H9 (cell line): ENCODE measurements around the gene RERE. TPM values are rescaled to one million over a fixed set of nuclear protein-coding genes. Genes with fewer than 3 reads are reported as not detected.

Experiments
- DNase-seq: peaks from one replicate; pipeline ENCODE4 v3.0.0-alpha.2; 2017
- H2AFZ ChIP-seq: one replicate; pipeline ENCODE4 v1.6.1; 2013; ENCODE audit warnings: mild to moderate bottlenecking, low read length, control low read depth, moderate library complexity
- H2AK5ac ChIP-seq: 2 replicates; pipeline ENCODE4 v1.6.1; 2013; ENCODE audit warnings: low read length, control low read depth, mixed read lengths; ENCODE audit not compliant: insufficient read length
- H2BK120ac ChIP-seq: one replicate; pipeline ENCODE4 v1.6.1; 2013; ENCODE audit warnings: low read depth, mild to moderate bottlenecking, low read length, control low read depth, inconsistent platforms; ENCODE audit not compliant: poor library complexity, severe bottlenecking
- H2BK12ac ChIP-seq: 2 replicates; pipeline ENCODE4 v1.6.1; 2013; ENCODE audit warnings: low read length, control low read depth, mixed read lengths, low read depth; ENCODE audit not compliant: insufficient read length
- H2BK15ac ChIP-seq: 2 replicates; pipeline ENCODE4 v1.6.1; 2013; ENCODE audit warnings: low read depth, low read length, control low read depth
- H2BK20ac ChIP-seq: one replicate; pipeline ENCODE4 v1.6.1; 2013; ENCODE audit warnings: low read depth, mild to moderate bottlenecking, low read length, control low read depth, inconsistent platforms; ENCODE audit not compliant: poor library complexity, severe bottlenecking
- H2BK5ac ChIP-seq: 2 replicates; pipeline ENCODE4 v1.6.1; 2013; ENCODE audit warnings: low read length, control low read depth, mixed read lengths; ENCODE audit not compliant: insufficient read length
- H3K14ac ChIP-seq: 2 replicates; pipeline ENCODE4 v1.6.1; 2013; ENCODE audit warnings: low read length, control low read depth; ENCODE audit not compliant: insufficient read depth
- H3K18ac ChIP-seq: 2 replicates; pipeline ENCODE4 v1.6.1; 2013; ENCODE audit warnings: low read depth, mild to moderate bottlenecking, mixed read lengths, low read length, control low read depth; ENCODE audit not compliant: insufficient read length
- H3K23ac ChIP-seq: 2 replicates; pipeline ENCODE4 v1.6.1; 2013; ENCODE audit warnings: low read length, control low read depth, mixed read lengths, low read depth; ENCODE audit not compliant: insufficient read length
- H3K23me2 ChIP-seq: 2 replicates; pipeline ENCODE4 v1.6.1; 2013; ENCODE audit warnings: low read depth, mild to moderate bottlenecking, mixed read lengths, low read length, control low read depth; ENCODE audit not compliant: insufficient read length, poor library complexity, severe bottlenecking
- H3K27ac ChIP-seq: 2 replicates; pipeline ENCODE4 v1.5.1; 2013; ENCODE audit warnings: low read length, control low read depth, mixed read lengths, low read depth; ENCODE audit not compliant: insufficient read length
- H3K27me3 ChIP-seq: 2 replicates; pipeline ENCODE4 v1.6.1; 2013; ENCODE audit warnings: low read length, control low read depth, inconsistent platforms; ENCODE audit not compliant: insufficient read depth
- H3K4ac ChIP-seq: 2 replicates; pipeline ENCODE4 v1.6.1; 2013; ENCODE audit warnings: low read depth, mild to moderate bottlenecking, control low read depth, inconsistent platforms, low read length, moderate library complexity
- H3K4me1 ChIP-seq: 2 replicates; pipeline ENCODE4 v1.6.1; 2013; ENCODE audit warnings: low read length, control low read depth, inconsistent platforms; ENCODE audit not compliant: insufficient read depth
- H3K4me2 ChIP-seq: 2 replicates; pipeline ENCODE4 v1.6.1; 2013; ENCODE audit warnings: low read length, control low read depth, mixed read lengths; ENCODE audit not compliant: insufficient read length, insufficient read depth
- H3K56ac ChIP-seq: 2 replicates; pipeline ENCODE4 v1.6.1; 2013; ENCODE audit warnings: low read depth, mild to moderate bottlenecking, mixed read lengths, low read length, control low read depth; ENCODE audit not compliant: insufficient read length
- H3K79me1 ChIP-seq: 2 replicates; pipeline ENCODE4 v1.6.1; 2013; ENCODE audit warnings: low read depth, mild to moderate bottlenecking, moderate library complexity, low read length, control low read depth, inconsistent platforms; ENCODE audit not compliant: insufficient read depth, poor library complexity, severe bottlenecking
- H3K79me2 ChIP-seq: 2 replicates; pipeline ENCODE4 v1.6.1; 2013; ENCODE audit warnings: low read length, control low read depth, inconsistent platforms; ENCODE audit not compliant: insufficient read depth
- H3K9ac ChIP-seq: 2 replicates; pipeline ENCODE4 v1.6.1; 2013; ENCODE audit warnings: low read length, control low read depth, mixed read lengths; ENCODE audit not compliant: insufficient read length; ENCODE audit errors: extremely low read depth
- H3K9me3 ChIP-seq: one replicate; pipeline ENCODE4 v1.6.1; 2013; ENCODE audit warnings: low read depth, low read length, inconsistent platforms; ENCODE audit not compliant: control insufficient read depth
- H3T11ph ChIP-seq: one replicate; pipeline ENCODE4 v1.6.1; 2013; ENCODE audit warnings: mild to moderate bottlenecking, low read length, control low read depth, inconsistent platforms
- H4K20me1 ChIP-seq: one replicate; pipeline ENCODE4 v1.6.1; 2013; ENCODE audit not compliant: control insufficient read depth, insufficient read length, insufficient read depth
- H4K5ac ChIP-seq: 2 replicates; pipeline ENCODE4 v1.6.1; 2013; ENCODE audit warnings: low read depth, mild to moderate bottlenecking, mixed read lengths, low read length, control low read depth; ENCODE audit not compliant: insufficient read length
- H4K8ac ChIP-seq: replicated peaks from 2 replicates; pipeline ENCODE4 v1.6.1; 2013; ENCODE audit warnings: low read length, control low read depth, mixed read lengths, low read depth; ENCODE audit not compliant: insufficient read length
- H4K91ac ChIP-seq: 2 replicates; pipeline ENCODE4 v1.6.1; 2013; ENCODE audit warnings: low read depth, mild to moderate bottlenecking, moderate library complexity, mixed read lengths, low read length, control low read depth; ENCODE audit not compliant: insufficient read length
- H3K27ac Mint-ChIP-seq, 3 experiments: 2 replicates in 2 of 3; 3 replicates in 1 of 3; pipeline ENCODE4 v1.8.0; 2020 to 2021; ENCODE audit warnings: mixed read lengths in 3 of 3, mild to moderate bottlenecking in 1 of 3, moderate library complexity in 1 of 3
- H3K27me3 Mint-ChIP-seq: 2 replicates; pipeline ENCODE4 v1.8.0; 2021; ENCODE audit warnings: low read depth, mild to moderate bottlenecking, moderate library complexity, mixed read lengths
- H3K36me3 Mint-ChIP-seq, 3 experiments: 2 replicates in 2 of 3; 3 replicates in 1 of 3; pipeline ENCODE4 v1.8.0; 2020 to 2021; ENCODE audit warnings: low read depth in 3 of 3, mixed read lengths in 3 of 3; ENCODE audit not compliant: insufficient read depth in 1 of 3
- H3K4me1 Mint-ChIP-seq, 2 experiments: 2 replicates each; pipeline ENCODE4 v1.8.0; 2020; ENCODE audit warnings: mixed read lengths in 2 of 2
- H3K4me3 Mint-ChIP-seq, 2 experiments: 2 replicates in 1 of 2; 3 replicates in 1 of 2; pipeline ENCODE4 v1.8.0; 2020 to 2021; ENCODE audit warnings: mild to moderate bottlenecking in 2 of 2, mixed read lengths in 2 of 2, moderate library complexity in 1 of 2
- H3K9me3 Mint-ChIP-seq, 2 experiments: 2 replicates in 1 of 2; 3 replicates in 1 of 2; pipeline ENCODE4 v1.8.0; 2020; ENCODE audit warnings: mild to moderate bottlenecking in 2 of 2, mixed read lengths in 2 of 2, moderate library complexity in 1 of 2
- CTCF ChIP-seq: fragments of 200-600 bp; sonication (generic); conservative IDR thresholded peaks from 3 replicates; pipeline ENCODE4 v1.8.0; 2021; ENCODE audit warnings: antibody characterized with exemption, mild to moderate bottlenecking
- WGBS: extraction: QIAGEN DNeasy Blood & Tissue Kit; methylation state at CpG from one replicate; pipeline ENCODE4 v1.1.7; 2013; ENCODE audit warnings: missing lambda C conversion rate, low lambda C conversion rate, mixed read lengths; ENCODE audit not compliant: insufficient read length; ENCODE audit errors: extremely low coverage; 5-methylcytosine and 5-hydroxymethylcytosine counted together
- total RNA-seq: library from RNA; stranded (reverse); gene quantifications from 2 replicates; pipeline ENCODE4 v1.2.1, GENCODE V29; 2021

The RERE gene
- total RNA-seq, 1 experiment from 2014 or later = 103 TPM

GRCh38 chr1:8359617-8360481 lies 457.6 kb downstream of the RERE start:
- no CpG with 5 or more reads among the region's 44 CpGs for WGBS
- Histone ChIP-seq H3K23ac (no peak overlapping the region), H3K79me2 (no peaks in the 10 kb centered on the region), H2BK120ac (no peak overlapping the region), H3K4ac (no peak overlapping the region), H2AK5ac (no peak overlapping the region), H2AFZ (no peak overlapping the region), H4K20me1 (peaks cover 3% of the 10 kb centered on the region), H3K14ac (no peak overlapping the region), H3K9ac (no peak overlapping the region), H3K56ac (no peak overlapping the region), H4K91ac (no peak overlapping the region), H3K9me3 (no peaks in the 10 kb centered on the region), H4K8ac (no peak overlapping the region), H3K23me2 (no peaks in the 10 kb centered on the region), H3T11ph (no peak overlapping the region), H3K18ac (no peak overlapping the region), H2BK5ac (no peak overlapping the region), H3K27ac (no peak overlapping the region), H2BK20ac (no peak overlapping the region), H3K4me1 (no peaks in the 10 kb centered on the region), H2BK12ac (no peak overlapping the region), H4K5ac (no peak overlapping the region), H2BK15ac (no peak overlapping the region), H3K4me2 (no peak overlapping the region), H3K79me1 (no peaks in the 10 kb centered on the region), H3K27me3 (no peaks in the 10 kb centered on the region)
- Mint-ChIP-seq H3K27me3 (no peaks in the 10 kb centered on the region; the same call in none of the 2 replicates), H3K36me3 (peaks cover 48 to 80% (median 73%) of the 10 kb centered on the region in 3 experiments; a peak in 6 of 7 replicates), H3K4me1 (peaks cover 0 to 2% of the 10 kb centered on the region in 2 experiments; a peak in 1 of 4 replicates), H3K27ac (peak overlapping the region in 1 of 3 experiments; percentile 91; a peak in 2 of 7 replicates), H3K9me3 (no peaks in the 10 kb centered on the region), H3K4me3 (no peak overlapping the region)
- TF ChIP-seq CTCF = no peak
- no peak for DNase-seq
